SIG-M5 (cell line): ENCODE results near the gene ARHGEF40.

Source experiments
- DNase-seq: peaks from one replicate; lab custom pipeline; 2025; lab: John Stamatoyannopoulos, UW

ARHGEF40 gene

DNA sequence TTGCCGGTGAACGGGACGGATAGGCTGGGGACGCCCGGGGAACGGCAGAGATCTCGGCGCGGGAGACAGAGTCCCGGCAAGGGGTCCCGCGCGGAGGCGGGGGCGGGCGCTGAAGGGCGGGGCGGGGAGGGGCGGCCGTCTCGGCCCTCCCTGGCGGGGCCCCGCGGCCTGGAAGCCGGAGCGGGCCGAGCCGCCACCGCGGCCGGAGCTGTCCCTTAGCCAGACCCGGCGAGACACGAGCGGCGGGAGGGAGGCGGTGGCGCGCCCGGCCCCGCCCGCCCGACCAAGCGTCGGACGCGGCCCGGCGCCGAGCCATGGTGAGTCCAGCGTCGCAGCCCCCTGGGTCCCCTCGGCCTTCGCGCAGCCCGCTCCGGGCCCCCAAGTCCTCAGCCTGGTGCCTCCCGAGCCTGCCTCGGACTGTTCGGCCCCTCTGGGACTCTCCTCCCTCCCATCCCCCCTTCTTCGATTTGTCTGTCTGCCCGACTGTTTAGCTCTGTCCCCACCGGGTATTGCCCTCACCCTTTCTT is at the start of gene ARHGEF40:
Gene ARHGEF40 (plus strand): TSS at position 222 of the 527 bp plus-strand sequence. CDS start 93 bp downstream, at position 315.
- no peak for DNase-seq

DNA sequence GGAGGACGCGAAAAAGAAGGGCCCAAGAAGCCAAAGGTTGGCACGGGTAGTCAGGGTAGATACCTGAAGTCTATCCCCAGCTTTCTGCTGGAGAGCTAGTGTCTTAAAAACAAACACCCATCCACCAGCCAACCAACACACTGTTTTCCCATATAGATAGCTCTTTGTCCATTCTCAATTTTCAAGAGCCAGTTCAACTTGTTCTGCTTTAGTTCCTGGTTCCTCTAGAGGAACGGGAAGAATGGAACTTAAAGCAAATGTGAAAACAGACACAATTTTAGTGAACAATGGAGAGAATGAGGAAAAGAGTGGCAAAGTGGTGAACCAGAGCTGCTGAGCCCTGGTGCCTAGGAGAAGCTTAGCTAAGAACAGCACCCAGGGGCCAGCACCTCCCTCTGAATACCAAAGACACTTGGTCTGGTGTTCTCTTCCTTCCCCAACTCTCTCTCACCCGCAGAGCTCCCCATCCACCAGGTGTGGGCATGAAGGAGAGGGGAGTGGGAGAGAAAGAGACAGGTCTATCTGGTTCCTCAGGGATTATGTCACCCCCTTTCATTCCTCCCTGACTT is 49.0 kb upstream of the ARHGEF40 start:
- no peak for DNase-seq

DNA sequence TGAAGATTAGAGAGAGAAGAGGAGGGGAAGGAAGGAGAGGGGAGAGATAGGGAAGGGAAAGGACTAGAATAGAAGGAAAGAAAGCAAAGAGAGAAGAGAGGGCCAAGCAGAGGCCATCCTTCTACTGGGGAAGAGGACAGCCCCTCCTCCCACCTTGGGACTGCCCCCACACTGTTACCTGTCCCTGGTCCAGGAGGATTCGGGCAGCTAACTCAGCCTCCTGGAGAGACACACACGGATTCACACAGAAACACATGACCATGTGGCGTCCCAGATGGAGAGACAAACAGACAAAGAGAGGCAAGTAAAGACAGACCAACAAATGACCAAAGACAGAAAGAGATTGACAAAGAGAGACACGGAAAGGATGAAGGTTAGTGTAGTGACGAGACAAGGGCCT is 47.4 kb upstream of the ARHGEF40 start:
- DNase-seq = no peak

DNA sequence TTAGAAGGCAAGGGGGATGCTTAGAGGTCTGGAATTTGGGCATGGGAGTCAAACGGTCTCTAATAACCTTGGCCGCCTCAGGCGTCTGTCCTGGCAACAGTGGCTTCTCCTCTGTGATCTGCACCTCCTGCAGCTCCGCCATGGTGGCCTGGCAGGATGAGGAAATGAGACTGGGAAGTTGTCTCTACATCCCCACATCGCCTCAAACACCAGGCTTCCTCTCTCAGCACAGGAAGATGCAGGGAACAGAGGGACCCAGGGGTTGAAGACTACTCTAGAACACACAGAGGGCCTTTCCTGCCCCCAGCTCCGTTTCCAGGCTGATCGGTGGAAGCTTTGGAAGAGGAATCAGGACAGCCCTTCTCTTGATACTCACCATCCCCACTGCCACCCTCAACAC is 46.9 kb upstream of the ARHGEF40 start:
- no peak for DNase-seq

DNA sequence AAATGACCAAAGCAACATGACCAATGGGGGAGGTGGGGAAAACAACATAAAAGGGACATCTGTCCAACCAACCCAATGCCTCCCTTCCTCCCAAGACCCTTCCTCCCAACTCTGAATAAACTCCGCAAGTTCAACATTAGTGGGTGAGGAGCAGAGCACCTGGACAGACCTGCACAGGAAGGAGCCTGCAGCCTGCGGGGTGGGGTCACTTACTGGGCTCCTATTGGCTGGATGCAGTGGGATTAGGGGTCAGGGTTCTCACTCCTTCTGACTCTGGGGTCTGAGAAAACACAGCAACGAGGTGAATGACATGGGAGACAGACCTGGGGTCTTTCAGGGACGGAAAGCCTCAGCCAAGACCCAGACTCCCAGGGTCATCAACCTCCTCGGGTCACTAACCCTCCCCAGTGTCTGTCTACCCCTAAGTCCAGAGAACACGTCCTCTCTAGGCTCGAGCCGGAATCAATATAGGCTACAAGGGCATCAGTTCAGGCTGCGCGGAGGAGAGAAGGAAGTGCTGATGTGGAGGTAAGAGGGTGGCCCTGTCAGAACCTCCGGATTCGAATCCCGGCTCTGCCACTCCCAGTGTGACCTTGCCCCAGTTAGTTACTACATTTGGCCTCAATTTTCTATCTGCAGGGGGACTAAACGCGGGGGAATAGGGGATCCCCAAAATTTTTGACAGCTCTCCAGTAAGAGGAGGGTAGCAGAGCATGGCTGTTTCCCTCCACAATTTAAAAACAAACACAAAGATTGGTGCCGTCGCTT is 46.1 kb upstream of the ARHGEF40 start:
- no peak for DNase-seq

DNA sequence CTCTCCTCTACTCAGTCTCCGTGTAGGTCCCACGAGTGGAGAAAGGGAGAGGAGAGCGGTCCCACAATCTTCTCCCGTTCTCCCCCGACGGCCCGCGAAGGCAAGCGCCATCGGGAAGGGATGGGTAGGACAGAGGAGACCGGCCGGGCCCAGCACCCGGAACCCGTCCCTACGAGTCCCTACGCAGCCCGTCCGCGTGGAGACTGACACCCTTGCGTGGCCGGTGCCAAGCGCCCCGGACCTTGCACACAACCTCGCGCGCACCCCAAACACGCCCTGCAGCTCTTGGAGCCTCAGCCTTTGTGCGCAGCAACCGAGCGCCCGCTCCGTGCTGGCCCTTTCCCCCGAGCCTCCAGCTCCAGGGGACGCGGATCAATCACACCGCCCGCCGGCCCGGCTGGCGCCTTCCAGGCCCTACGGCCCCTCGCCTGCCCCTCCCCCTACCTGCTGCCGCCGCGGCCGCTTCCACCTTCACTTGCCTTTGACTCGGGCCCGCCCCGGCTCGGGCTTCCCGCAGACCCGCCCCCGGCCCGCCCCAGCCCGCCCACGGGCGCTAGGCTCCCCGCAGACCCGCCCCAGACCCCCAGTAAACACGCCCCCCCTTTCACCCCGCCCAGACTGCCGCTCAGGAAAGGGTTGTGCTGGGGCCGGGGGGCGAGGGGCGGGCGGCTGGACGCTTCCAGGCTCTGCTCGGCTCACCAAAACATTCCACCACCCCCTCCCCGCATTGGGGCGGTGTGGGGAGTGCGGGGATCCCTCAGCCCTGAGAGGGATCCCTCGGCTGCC is 45.3 kb upstream of the ARHGEF40 start, which contains the start of gene NDRG2:
Gene NDRG2 (minus strand): TSS at position 477 of the 786 bp plus-strand sequence. CDS start 1,746 bp downstream, outside the sequence.
- no peak for DNase-seq

DNA sequence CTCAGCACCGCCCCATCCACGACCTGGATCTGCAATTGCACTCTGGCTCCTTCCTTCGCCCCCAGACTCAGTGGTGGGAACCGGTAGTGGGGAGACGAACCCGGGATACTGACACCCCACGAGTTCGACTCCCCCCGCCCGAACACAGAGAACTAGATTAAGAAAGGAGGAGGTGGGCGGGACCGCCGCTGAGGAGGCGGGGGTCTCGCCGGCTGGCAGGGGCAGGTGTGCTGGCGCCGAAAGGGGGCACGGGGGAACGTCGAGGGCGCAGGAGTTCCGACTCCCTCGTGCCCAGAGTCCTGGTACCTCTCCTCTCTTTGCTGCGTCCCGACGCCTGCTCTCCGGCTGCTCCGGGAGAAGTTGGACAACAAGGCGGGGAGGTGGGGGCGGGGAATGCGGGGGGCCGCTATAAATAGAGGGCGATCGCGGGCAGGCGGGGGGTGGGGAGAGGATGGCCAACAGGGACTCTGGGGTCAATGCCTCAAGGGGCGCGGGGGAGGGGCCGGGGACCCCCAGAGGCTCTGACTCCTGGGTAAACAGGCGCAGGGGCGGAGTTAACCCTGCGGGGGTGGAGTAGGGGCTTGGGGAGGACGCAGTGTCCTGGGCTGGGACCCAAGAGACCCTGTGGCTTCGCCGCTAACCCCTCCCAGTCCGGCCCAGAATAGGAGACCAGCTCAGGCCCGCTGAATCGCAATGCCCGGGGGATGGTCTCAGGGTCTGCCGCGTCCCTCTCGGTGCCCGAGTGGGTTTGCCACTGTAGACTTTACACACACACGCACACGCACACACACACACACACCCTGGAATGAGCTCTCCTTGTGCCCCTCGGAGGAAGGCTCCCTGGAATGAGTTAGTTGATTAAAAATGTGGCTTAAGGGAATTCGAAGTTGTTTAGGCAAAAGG is 44.5 kb upstream of the ARHGEF40 start:
- DNase-seq = no peak

DNA sequence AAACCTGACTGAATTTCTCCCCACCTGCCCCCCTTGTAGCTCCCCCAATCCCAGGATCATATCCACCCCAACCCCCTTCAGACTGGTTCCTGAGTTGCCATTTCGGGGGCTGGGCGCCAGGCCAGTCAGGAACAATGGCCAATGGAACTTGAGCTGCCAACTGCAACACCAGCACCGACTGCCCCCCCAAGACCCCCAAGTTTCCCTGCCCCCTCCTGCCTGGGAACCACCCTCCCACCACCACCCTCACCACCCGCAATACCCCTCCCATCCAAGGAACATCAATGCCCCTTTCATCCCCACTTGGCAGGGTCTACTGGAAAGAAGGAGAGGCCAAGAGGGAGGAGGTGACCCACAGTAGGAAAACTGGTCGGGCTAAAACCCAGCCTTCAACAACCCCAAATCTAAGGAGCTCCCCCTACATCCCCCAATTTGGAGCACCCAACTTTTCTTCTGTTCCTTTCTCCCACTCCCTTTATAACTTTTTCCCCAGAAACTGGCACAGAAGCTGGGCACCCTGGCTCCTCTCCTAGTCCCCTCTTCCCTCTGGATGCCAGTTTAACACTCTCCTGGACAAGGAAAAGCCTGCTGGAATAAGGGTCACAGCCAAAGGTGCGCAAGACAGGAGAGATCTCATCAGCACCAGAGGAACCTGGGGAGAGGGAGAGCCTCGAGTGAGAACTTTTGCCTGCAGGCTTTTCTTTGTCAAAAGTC is 43.7 kb upstream of the ARHGEF40 start:
- DNase-seq = no peak

DNA sequence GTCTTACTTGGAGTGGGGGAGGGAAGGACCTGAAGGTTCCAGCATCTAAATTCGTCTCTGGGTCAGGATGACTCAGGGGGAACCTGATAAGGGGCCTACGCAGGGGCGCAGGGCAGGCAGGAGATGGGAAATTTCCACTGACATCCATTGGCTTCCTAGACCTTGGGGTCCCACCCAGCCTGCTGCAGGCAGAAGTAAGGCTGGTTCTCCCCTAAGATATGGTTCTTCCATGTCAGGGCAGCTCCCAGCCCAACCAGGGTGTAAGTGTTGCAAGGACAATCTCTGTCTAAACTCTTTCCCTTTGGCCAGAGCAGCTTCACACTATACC is 43.2 kb upstream of the ARHGEF40 start:
- no peak for DNase-seq

DNA sequence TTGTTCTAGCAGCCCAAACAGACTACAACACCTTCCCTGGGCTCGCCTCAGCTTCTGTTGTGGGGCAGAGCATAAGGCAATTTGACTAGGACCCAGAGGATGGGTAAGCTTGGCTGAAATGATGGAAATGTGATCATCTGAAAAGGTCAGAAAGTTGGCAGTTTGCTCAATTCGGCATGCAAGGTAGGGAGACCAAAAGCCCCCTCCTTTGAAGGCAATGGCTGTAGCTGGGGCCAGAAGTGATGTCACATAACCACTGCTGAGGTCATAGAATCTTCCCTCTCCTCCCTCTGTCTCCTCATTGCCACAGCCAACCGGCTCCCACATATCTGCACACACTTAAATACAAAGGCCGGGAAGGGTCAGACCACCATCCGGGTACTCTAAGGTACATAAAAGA is 40.2 kb upstream of the ARHGEF40 start, which contains the start of gene TPPP2:
Gene TPPP2 (plus strand): TSS at position 301 of the 400 bp plus-strand sequence. CDS start 365 bp downstream, outside the sequence.
- DNase-seq = no peak

DNA sequence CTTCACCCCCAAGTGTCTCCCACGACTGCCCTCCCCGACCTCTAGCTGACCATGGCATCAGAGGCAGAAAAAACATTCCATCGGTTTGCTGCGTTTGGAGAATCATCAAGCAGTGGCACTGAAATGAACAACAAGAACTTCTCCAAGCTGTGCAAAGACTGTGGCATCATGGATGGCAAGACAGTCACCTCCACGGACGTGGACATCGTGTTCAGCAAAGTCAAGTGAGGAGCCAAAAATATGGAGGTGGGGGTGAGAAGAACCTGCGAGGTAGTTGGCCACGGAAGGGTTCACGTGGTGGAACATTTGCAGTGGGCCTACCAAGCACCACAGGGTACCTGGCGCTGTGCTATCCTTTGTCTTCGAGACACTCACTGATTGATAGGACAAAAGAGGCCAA is 39.6 kb upstream of the ARHGEF40 start:
- DNase-seq = no peak

DNA sequence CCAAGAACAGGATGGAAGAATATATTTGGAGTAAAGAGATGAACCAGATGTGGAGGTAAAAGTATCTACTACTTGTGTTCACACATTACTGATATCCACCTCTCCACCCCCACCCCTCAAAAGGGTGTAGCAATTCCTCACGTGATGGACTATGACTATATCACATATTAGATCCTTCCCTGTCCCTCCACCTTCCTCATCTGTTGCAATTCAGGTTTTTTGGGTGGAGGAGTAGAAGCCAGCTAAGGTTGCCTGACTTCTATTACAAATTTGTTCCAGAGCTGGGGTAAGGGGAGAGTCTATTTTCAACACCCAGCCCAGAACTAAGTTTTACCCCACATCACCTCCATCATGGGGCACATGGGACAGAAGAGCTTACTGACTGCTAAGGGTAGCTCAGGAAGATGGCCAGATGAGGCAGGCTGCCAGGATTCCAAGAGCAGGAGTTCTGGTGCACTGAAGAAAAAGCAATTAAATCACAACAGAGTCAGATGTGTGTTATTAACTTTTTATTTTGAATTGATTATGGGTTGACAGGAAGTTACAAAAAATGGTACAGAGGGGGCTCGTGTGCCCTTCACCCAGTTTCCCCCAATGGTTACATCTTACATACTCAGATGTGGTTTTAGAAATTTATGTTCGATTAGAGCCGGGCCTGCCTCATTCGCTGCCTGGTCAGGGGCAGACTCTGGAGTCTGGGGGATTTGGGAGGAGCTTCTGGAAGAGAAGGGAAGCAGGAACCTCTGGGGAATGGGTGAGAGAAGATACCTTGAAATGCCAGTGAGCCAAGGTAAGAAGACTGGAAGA is 37.6 kb upstream of the ARHGEF40 start:
- DNase-seq = no peak

DNA sequence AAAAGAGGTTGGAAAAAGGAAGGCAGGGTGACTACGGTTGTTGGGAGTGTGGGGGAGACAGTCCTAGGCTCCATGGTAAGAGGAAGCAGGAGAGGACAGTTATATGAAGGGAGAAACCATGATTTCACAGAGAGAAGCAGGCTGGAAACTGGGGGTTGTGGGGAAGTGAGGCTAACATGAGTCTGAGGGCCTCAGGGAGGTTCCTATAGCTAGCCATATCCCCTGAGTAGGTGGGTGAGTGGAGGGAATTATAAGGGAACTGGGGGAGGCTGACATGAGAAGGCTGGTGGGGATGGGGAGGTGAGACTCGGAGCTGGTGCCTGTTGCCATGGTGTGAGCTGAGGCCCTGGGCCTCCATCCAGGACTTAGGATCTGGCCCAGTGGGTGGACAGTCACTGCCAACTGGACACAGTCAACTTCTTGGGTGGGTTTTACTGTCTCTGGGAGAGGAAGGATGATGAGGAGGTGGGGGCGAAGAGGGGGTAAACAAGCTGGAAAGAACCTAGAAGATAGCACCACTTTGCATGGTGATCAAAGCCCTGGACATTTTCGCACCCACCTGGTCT is 36.9 kb upstream of the ARHGEF40 start:
- no peak for DNase-seq

DNA sequence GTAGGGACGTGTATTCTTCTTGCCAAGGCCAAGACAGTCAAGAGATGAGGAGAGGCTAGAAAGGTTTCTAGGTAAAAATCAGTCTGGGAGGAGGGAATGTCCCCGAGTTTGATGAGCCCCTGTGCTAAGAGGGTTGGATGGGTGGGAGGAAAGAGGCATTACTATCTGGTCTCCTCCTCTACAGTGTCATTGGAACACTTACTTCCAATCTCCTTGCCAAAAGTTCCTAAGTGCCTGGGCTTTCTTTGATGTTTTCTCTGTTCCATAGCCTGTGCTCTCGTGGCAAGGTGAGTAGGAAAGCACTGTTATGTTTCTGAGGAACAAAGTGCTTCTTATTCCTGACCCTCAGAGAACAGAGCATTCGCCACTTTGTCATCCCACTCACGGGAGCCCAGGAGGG is 35.4 kb upstream of the ARHGEF40 start, which contains the start of gene RNASE13:
Gene RNASE13 (minus strand): TSS at position 101 of the 400 bp plus-strand sequence. CDS start 519 bp downstream, outside the sequence.
- DNase-seq = no peak

DNA sequence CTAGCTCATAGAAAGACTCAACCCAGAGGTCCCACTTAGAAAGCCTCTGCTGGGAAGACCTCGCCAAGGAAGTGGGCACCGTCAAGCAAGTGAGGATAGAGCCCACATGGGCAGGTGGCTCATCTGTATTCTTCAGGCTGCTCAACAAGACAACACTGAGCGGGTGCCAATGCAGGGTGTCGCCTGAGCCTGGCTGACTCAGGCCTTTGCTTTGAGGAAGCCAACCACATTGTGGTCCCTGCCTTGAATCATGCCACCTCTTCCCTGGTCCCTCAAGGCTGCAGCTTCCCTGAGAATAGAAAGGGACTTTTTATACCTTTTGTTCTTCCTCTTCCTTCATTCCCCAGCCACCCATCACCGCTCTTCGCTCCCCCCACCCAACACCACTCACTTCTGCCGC is 33.4 kb upstream of the ARHGEF40 start:
- no peak for DNase-seq

DNA sequence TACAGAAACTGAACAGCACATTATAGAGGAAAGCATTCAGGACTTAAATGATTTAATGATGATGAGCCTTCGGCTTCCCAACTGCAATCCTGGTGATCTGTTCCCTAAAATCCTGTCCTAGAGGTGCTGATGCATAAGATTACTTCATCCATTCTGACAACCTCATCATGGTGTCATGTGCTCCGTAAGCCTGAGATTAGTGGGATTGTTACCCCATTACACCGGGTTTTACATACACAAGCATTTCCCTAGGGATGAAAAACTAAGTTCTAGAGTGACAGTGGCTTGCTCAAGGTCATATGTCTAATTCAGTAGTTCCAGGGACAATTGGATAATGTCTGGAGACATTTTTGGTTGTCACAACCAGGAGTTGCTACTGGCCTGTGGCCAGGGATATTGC is 32.9 kb upstream of the ARHGEF40 start:
- no peak for DNase-seq

DNA sequence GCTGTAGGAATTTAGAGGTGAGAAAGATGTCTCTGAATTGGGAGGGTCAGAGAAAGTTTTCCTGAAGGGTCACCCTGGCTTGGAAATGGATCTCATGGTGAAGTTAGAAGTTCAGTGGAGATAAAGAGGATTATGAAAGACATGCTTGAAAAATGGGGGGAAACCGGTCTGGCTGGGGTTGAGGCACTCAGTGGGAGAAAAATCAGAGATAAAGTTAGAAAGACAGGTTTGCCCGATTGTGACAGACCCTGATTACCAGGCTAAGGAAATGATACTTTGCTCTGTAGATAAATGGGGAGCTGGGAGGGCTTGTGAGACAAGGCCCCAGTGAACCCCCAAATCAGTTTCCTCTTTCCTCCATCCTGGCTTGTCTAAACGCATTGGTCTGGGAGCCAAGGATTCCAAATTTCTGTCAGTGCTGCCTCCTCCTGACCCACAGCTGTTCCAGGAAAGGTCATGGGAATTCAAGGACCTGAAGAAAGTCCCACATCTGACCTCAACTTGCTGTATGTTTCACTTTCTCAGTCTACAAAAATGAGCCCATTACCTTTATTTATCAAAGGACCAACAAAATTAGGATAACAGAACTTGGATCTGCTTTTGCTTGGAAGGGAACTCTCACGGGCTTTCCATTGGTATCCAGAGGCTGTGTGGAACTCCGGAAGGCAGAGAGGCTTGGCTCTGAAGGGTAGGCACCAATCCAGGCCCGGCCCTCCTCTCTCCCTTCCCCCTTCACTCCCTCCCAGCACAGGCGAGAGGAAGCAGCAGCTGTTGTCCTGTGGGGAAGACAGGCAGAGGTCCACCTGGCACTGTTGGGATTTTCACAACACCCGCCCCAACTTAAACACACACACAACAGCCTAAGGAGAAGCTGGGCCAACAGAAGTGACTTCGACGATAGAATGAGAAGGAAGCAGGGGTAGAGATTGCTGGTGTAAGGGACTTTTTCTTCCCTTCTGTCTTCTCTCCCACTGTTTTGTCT is 31.4 kb upstream of the ARHGEF40 start:
- DNase-seq = no peak
